Stimulated activated CD4-positive, alpha-beta T cell treated with anti-CD3 and anti-CD28 coated beads, TNF-alpha, amount 100 ng/mL, for 24 hours (primary cell): Measurements from ENCODE around the gene LRRC4C.
A peak's percentile ranks its signal among the peaks of the same experiment; 100 is the strongest.
"Not testable (repeated sequence)": the region's sequence is repeated elsewhere in the genome, so short reads cannot be mapped to it uniquely, and the experiment has no call there.

Experiments used
- DNase-seq, 3 experiments: peaks; one replicate each; pipeline ENCODE4 v3.0.0-alpha.2; 2020; ENCODE audit warnings: low read depth in 3 of 3

Gene LRRC4C

DNA sequence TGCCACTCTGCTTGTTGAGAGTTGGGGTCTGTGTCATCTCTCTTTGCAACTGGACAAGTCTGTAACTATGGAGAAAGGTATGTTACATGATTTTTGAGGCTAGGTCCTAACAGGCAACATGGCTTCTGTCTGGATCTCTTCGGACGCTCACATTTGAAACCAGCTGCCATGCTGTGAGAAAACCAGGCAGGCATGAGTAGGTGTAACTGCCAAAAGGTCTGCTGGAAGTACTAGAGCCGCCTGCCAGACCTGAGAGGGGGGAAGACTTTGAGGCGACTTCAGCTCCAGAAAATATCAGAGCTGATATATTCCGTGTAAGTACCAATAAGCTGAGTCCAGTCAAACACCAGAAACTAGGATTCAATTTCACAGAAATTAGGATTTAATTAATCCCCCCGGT is 579.5 kb downstream of the LRRC4C start:
- DNase-seq: no peak

DNA sequence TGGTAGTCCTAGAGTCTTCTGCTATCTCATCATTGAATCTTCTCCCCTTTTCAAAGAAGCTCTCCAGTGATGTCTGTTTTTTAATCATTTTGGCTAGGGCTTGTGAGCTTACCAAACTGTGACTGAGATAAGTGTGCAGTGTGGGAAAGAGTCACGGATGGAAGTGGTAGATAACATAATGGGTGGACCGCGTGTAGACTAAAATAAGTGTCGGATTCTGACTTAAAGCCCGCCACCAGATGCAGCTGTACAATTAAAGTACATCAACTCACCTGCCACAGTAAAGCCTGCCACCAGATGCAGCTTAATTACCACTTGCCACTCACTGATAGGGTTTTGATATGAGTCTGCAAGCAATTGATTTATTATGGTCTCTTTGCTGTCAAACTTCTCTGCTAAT is 581.5 kb downstream of the LRRC4C start:
- DNase-seq: no peak

DNA sequence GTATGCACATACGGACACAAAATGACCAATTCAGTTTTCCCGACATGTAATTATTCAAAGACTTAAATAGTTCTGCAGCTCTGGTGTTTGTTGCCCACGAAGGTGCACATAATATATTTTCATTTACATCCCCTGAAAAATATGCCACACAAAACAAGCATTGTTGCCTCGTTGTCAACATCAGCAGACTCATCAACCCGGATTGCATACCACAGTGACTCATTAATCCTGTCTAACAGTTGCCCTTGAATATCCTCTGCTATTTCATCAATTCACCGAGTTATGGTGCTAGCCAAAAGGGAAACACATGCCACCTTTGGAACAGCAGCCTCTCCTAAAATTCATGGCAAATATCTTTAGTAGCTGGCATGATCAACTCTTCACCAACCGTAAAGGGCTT is 582.2 kb downstream of the LRRC4C start:
- no peak for DNase-seq

DNA sequence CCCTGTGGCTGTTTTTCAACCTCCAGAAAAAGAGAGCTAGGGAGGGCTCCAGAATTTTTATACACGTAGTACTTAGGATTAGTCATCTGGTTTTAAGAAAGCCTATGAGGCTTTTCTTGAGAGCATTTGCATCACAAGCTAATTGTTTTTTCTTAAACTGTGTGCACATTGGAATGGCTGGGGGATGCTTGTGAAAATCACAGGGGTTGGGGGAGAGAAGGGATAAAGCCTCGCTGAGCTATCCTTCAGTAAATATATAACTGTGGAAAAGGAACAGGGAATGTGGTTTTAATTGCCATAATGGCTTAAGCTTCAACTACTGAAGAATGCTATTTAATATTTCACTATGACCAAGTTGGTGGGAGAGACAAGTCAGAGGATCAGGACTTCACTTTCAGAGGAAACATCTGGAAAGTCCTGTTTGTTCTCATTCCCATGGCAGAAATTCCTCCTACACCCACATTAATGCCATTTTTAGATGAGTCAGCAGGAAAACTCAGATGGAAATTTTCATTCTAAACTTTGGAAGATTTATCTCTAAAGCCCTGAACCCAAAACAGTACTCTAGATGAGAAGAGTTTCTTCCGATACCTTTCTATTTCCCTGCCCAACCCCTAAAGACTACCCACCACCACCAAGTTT is 591.3 kb downstream of the LRRC4C start:
- DNase-seq: no peak

DNA sequence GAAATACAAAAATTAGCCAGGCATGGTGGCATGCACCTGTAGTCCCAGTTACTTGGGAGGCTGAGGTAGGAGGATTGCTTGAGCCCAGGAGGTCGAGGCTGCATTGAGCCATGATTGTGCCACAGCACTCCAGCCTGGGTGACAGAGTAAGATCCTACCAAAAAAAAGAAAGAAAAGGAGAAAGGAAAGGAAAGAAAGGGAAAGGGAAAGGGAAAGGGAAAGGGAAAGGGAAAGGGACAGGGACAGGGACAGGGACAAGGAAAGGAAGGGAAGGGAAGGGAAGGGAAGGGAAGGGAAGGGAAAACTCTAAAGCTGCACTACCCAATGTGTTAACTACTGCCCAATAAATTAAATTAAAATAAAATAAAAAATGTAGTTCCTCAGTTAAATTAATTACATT is 601.7 kb downstream of the LRRC4C start:
- not testable (repeated sequence) for DNase-seq

DNA sequence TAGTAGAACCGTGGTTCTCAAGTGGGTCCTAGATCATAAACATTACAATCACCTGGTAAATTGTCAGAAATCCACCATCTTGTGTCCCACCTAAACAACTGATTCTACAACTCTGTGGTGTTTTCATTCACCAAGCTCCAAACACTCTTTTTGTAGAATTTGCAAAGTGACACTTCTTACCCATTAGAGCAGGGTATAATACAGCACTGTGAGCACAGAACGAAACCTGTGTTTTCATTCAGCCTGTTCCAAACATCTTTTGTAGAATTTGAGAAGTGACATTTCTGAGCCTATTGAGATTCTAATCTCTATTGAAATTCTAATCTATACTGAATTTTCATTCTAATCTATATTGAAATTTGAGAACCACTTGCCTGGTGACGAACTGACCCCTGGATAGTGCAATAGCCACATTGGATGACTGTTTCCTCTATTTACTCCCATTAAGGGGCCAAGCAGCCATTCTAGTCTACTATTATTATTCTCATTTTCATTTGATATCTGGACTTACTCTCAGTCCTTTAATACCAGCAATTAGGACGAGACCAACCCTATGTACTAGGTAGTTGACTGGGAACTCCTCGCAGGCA is 616.6 kb downstream of the LRRC4C start:
- DNase-seq: no peak

GRCh38 chr11:40841231-40841630 is 618.2 kb downstream of the LRRC4C start:
- DNase-seq: no peak

DNA sequence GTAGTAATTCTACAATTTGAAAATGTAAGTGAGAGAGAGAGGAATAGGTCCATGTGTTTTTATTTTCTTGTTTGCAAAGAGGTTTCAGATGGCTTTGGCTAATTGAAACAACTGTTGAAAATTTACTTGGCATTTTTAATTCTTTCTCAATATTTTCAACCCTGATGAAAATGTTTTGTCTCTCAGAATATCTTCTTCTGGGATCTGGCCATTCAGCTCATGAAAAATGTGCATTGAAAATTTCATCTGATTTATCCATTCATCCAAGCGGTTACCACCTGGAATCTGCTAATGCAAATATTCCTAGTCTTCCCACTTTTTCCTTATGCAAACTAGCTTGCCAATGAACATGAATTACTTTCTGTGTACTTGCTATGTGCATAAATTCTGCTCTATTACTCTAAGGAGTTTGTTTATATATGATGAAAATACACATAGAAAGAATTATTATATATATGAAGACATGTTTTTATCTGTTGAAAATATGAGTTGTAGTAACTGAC is 621.2 kb downstream of the LRRC4C start:
- DNase-seq: no peak

GRCh38 chr11:40827116-40827515 is 632.3 kb downstream of the LRRC4C start:
- no peak for DNase-seq

- DNase-seq: no peak
Measured at GRCh38 chr11:40826601-40827000, 632.9 kb downstream of the LRRC4C start.

DNA sequence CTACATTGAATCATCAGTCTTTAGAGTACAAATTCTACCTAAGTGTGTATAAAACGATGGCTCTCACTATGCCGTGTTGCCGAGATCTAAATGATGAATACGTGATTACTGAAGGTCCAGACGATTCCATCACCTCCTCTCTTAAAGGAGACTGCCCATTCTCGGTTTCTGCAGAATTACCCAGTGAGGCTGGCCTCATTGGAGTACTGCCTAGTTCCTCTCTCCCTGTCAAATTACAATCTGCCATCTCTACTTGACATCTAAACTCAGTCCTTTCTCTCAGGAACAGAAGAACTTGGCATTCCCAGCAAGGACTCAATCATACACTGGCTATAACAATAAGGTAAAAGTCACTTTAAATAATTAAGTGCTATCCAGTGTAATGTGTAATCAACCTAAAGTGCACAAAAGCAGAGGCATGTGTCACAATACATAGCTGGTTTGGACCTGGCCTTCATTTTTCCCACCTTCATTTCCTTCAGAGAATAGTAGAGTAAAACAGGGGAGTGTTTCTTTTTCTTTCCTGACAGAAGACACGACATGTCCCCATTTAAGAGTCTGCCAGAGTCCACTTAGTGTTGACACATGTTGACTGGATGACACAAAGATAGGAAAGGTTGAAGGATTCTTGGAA is 634.1 kb downstream of the LRRC4C start:
- no peak for DNase-seq

DNA sequence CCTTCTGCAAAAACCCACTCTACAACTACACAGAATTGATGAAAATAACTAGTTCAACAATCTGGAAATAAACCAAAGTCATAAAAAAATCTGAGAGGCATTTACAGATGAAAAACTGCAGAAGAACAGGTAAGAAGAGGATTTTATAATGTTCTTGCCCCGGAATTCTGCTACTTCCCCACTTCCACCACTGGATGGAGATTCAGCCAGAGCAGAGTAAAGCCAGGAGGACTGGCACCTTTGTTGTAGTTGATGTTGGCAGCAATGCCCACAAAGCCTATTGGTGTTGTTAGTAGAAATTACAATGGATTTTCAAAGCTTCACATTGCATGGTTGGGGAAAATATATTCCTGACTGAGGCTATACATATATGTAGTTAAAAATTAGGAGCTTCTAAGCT is 640.2 kb downstream of the LRRC4C start:
- no peak for DNase-seq

GRCh38 chr11:40816976-40817375 is 642.5 kb downstream of the LRRC4C start:
- DNase-seq: no peak

- DNase-seq: no peak
Measured at GRCh38 chr11:40797981-40798380, 661.5 kb downstream of the LRRC4C start.

DNA sequence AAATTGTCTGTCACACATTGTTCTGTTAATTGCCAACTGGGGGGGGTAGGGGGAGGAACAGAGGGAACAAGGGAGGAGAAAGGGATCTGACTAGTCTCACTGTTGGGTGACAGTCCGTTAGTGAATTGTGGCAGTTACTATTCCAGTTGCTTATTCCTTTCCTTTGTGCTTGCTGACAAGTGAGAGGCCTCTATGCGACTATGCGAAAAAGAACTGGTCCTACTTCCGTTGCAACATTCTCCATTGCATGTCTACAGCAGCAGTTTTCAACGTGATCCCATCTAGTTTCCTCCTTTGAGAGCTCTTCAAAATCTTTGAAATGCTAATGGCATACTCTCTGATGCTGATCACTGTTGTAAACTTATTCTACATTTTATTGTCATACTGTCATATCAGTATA is 672.2 kb downstream of the LRRC4C start:
- DNase-seq: no peak

- no peak for DNase-seq
Measured at GRCh38 chr11:40763046-40763445, 696.4 kb downstream of the LRRC4C start.

DNA sequence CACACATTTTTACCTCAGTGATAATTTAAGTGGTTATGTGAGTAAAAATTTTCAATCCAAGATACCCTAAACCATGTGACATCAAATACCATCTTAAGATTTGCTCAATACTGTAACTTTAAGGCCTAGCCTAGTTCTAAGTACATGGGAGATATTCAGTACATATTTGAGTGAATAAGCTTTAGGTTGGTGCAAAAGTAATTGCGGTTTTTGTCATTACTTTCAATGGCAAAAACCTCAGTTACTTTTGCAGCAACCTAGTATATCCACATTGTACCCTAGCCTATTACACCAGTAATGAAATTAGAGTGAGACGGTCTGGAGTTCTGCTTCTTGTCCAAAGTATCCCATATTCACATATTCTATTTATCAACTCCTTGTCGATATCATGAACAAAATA is 700.1 kb downstream of the LRRC4C start:
- no peak for DNase-seq

DNA sequence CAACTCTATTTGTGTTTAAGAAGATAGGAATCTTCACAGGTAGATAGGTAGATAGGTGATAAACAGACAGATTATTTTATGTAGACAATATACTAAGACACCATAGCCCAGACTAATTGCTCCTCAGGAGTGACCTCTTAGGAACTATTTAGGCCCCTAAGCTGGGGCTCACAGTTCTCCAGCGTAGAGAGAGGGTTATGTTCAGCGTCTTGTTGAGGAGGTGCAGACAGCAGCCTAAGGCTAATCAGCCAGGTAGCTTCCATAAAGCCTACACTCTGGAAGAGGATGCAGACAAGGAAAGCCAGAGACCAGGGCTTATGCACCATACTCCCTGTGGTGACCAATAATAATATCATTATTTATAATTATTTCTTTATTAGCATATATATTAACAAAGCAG is 705.2 kb downstream of the LRRC4C start:
- no peak for DNase-seq

- no peak for DNase-seq
Measured at GRCh38 chr11:40746282-40746681, 713.2 kb downstream of the LRRC4C start.

GRCh38 chr11:40732132-40732531 is 727.3 kb downstream of the LRRC4C start:
- no peak for DNase-seq

DNA sequence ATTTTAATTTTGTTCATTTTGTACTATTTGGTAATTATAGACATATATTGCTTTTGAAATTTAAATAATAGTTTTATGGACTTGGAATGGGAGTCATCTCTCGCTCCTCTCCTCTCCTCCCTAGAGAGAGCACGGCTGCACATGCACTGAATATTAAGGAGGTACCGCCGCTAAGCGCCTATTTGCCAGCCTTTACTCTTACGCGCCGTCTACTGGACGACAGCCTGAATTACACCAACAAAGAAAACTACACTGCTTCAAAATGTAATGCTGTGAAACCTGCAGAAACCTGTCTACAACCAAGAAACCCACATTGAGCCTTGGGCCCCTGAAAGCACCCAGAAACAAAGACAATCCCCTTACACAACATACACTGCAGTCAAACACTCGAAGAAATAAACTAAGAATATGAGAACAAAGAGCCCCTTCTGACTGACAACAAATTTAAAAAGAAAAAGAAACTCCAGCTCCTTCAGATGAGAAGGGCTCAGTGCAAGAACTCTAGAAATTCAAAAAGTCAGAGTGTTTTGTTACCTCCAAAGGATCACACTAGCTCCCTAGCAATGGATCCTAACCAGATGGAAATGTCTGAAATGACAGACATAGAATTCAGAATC is 737.2 kb downstream of the LRRC4C start:
- peak in 1 of 3 experiments; percentile 0 for DNase-seq

DNA sequence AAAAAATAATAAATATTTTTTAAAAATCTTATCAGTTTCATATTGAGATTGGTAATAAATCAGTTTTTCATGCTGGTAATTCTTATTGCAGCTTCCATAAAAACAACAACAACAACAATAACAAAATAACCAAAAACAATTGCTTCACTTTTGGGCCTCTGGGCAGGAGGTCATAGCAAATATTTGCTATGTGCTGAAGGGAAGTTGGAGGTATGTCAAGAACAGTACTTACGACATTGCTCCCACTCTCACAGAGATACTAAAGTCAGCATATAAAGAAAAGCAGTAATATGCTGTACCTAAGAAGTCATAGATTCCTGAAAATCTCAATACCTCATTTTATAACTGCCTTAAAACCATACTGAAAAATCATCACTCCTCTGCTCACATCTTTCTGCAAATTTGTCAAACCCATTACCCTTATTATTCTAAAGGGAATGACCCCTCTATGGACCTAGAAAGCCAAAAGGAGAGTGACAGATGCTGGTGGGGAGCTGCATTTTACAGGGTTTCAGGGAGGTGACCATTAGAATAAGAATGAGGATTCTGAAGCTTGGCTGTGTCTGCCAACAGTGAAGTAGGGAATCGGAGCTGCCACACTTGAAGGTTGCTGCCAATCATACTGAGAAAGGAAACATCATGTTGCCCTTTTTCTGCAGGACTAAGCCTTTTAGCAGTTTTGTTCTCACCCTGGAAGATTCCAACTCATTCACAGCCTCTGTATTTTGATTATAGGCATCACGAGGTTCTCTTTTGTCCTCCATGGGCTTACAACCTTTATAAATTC is 742.9 kb downstream of the LRRC4C start:
- no peak for DNase-seq
